Measurements from ENCODE around the gene ZP1. TPM values are rescaled to one million over a fixed set of nuclear protein-coding genes. Genes with fewer than 3 reads are reported as not detected.

Gene ZP1
- total and polyA plus RNA-seq, 2 experiments from 2014 or later, result not detected

DNA sequence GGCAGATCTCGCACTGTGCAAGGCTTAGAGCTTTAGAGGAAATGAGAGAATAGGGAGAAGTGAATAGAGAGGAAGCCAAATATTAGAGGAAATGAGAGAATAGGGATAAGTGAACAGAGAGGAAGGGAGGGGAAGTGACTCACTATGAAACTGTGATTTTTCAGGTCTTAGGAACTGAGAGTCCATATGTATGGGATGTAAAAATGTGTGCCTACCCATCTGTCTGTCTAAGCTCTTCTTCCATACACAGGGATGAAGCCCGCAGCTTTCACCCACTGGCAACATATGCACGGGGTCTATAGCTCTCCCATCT, 31.9 kb upstream of the ZP1 start:
- Histone ChIP-seq H3K4me2 (no peak overlapping the region), H2AFZ (no peak overlapping the region), H3K9me2 (ENCODE audit: insufficient read depth) (no peaks in the 10 kb centered on the region), H3K27ac (ENCODE audit: low read depth) (no peak overlapping the region), H3F3A (replicated peaks; ENCODE audit: low read depth) (no peaks in the 10 kb centered on the region), H3K4me1 (ENCODE audit: insufficient read depth) (no peaks in the 10 kb centered on the region; the same call in 1 of the 2 replicates), H3K27me3 (ENCODE audit: insufficient read depth) (no peaks in the 10 kb centered on the region), H3K79me2 (replicated peaks; ENCODE audit: insufficient read depth) (no peaks in the 10 kb centered on the region), H4K20me1 (replicated peaks; ENCODE audit: insufficient read depth) (no peaks in the 10 kb centered on the region; the same call in 1 of the 2 replicates), H3K36me3 (ENCODE audit: insufficient read depth) (no peaks in the 10 kb centered on the region), H3K4me3 (no peak overlapping the region)
- H3K27me3 Mint-ChIP-seq (ENCODE audit: insufficient read depth, low read depth, poor library complexity), result peaks cover 7% of the 10 kb centered on the region
- ATAC-seq, result no peak
- no peaks in the 10 kb centered on the region for H3K36me3 Mint-ChIP-seq (ENCODE audit: low read depth)
- no peak overlapping the region for H3K27ac Mint-ChIP-seq
- no peaks in the 10 kb centered on the region for H3K9me3 Mint-ChIP-seq
- peaks cover 2% of the 10 kb centered on the region; the same call in 1 of the 3 replicates for H3K4me1 Mint-ChIP-seq
- no peak for TF ChIP-seq JUNB (IDR thresholded peaks at IDR 0.05; ENCODE audit: unreplicated experiment)
- TF ChIP-seq ZNF114 (CRISPR knock-in tag; IDR thresholded peaks at IDR 0.05), result no peak
- TF ChIP-seq, protein P1, sequence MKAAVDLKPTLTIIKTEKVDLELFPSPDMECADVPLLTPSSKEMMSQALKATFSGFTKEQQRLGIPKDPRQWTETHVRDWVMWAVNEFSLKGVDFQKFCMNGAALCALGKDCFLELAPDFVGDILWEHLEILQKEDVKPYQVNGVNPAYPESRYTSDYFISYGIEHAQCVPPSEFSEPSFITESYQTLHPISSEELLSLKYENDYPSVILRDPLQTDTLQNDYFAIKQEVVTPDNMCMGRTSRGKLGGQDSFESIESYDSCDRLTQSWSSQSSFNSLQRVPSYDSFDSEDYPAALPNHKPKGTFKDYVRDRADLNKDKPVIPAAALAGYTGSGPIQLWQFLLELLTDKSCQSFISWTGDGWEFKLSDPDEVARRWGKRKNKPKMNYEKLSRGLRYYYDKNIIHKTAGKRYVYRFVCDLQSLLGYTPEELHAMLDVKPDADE (IDR thresholded peaks at IDR 0.05), result no peak
- no peak for TF ChIP-seq EZH2 (IDR thresholded peaks at IDR 0.05; ENCODE audit: low read depth, unreplicated experiment)
- TF ChIP-seq, protein P2, sequence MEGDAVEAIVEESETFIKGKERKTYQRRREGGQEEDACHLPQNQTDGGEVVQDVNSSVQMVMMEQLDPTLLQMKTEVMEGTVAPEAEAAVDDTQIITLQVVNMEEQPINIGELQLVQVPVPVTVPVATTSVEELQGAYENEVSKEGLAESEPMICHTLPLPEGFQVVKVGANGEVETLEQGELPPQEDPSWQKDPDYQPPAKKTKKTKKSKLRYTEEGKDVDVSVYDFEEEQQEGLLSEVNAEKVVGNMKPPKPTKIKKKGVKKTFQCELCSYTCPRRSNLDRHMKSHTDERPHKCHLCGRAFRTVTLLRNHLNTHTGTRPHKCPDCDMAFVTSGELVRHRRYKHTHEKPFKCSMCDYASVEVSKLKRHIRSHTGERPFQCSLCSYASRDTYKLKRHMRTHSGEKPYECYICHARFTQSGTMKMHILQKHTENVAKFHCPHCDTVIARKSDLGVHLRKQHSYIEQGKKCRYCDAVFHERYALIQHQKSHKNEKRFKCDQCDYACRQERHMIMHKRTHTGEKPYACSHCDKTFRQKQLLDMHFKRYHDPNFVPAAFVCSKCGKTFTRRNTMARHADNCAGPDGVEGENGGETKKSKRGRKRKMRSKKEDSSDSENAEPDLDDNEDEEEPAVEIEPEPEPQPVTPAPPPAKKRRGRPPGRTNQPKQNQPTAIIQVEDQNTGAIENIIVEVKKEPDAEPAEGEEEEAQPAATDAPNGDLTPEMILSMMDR (conservative IDR thresholded peaks at IDR 0.05; ENCODE audit: low read depth in 2 of 2), result no peak
- DNase-seq (ENCODE audit: low spot score), result no peak
- no peak overlapping the region for H3K4me3 Mint-ChIP-seq

DNA sequence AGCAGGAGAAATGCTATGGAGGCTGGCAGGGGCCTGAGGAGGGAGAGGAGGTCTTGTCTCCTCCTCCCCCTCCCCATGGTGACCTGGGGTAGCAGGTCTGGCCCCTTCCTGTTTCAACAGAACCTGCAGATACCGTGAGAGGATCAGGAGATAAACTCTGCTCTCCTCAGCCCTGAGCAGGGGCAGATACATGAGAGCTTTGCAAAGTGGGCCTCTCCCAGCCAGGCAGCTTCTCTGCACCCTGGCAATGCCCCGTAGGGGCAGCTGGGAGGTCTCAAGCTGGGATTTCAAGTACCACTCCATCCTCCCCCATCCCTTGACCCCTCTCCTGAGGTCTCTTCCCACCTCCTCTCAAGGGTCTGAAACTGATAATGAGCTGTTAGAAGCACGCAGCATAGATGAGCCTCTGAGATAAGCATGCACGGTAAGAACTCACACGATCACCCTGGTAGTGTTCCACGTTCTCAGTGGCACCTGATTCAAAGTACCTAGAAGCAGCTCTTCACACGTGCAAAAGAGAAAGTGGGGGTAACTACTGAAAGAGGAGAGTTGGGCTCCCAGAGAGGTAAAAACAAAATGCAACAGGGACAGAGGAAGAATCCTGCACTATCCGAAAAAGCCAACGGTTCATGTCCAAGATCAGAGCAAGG, 30.4 kb upstream of the ZP1 start:
- H3K9me3 Mint-ChIP-seq, result no peaks in the 10 kb centered on the region; the same call in 1 of the 3 replicates
- no peak overlapping the region for H3K4me3 ChIP-seq
- peaks cover 4% of the 10 kb centered on the region for H3K4me1 ChIP-seq (ENCODE audit: insufficient read depth)
- no peak overlapping the region for H3K27ac ChIP-seq (ENCODE audit: low read depth)
- no peaks in the 10 kb centered on the region for H3K36me3 Mint-ChIP-seq (ENCODE audit: low read depth)
- H3K27me3 ChIP-seq (ENCODE audit: insufficient read depth), result no peaks in the 10 kb centered on the region
- H2AFZ ChIP-seq, result no peak overlapping the region
- H3K4me2 ChIP-seq, result no peak overlapping the region
- no peaks in the 10 kb centered on the region for H3K79me2 ChIP-seq (replicated peaks; ENCODE audit: insufficient read depth)
- H3K9me2 ChIP-seq (ENCODE audit: insufficient read depth), result 0 out of 2 replicates have a peak, but pooled peaks cover 4% of the 10 kb centered on the region
- no peak overlapping the region for H3K4me3 Mint-ChIP-seq
- no peaks in the 10 kb centered on the region for H3K36me3 ChIP-seq (ENCODE audit: insufficient read depth)
- no peaks in the 10 kb centered on the region; the same call in 1 of the 2 replicates for H4K20me1 ChIP-seq (replicated peaks; ENCODE audit: insufficient read depth)
- H3K4me1 Mint-ChIP-seq, result peaks cover 13% of the 10 kb centered on the region
- peaks cover 16% of the 10 kb centered on the region for H3K27me3 Mint-ChIP-seq (ENCODE audit: insufficient read depth, low read depth, poor library complexity)
- DNase-seq (ENCODE audit: low spot score) (no peak), ATAC-seq (no peak)
- H3F3A ChIP-seq (replicated peaks; ENCODE audit: low read depth), result no peaks in the 10 kb centered on the region
- H3K27ac Mint-ChIP-seq, result no peak overlapping the region
- TF ChIP-seq, protein P3, sequence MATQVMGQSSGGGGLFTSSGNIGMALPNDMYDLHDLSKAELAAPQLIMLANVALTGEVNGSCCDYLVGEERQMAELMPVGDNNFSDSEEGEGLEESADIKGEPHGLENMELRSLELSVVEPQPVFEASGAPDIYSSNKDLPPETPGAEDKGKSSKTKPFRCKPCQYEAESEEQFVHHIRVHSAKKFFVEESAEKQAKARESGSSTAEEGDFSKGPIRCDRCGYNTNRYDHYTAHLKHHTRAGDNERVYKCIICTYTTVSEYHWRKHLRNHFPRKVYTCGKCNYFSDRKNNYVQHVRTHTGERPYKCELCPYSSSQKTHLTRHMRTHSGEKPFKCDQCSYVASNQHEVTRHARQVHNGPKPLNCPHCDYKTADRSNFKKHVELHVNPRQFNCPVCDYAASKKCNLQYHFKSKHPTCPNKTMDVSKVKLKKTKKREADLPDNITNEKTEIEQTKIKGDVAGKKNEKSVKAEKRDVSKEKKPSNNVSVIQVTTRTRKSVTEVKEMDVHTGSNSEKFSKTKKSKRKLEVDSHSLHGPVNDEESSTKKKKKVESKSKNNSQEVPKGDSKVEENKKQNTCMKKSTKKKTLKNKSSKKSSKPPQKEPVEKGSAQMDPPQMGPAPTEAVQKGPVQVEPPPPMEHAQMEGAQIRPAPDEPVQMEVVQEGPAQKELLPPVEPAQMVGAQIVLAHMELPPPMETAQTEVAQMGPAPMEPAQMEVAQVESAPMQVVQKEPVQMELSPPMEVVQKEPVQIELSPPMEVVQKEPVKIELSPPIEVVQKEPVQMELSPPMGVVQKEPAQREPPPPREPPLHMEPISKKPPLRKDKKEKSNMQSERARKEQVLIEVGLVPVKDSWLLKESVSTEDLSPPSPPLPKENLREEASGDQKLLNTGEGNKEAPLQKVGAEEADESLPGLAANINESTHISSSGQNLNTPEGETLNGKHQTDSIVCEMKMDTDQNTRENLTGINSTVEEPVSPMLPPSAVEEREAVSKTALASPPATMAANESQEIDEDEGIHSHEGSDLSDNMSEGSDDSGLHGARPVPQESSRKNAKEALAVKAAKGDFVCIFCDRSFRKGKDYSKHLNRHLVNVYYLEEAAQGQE (IDR thresholded peaks at IDR 0.05; ENCODE audit: unreplicated experiment), result no peak
- TF ChIP-seq STAT1 (IDR thresholded peaks at IDR 0.05; ENCODE audit: unreplicated experiment) (no peak), NANOG (IDR thresholded peaks at IDR 0.05; ENCODE audit: borderline replicate concordance) (no peak), CREB1 (CRISPR knock-in tag; IDR thresholded peaks at IDR 0.05; ENCODE audit: low read depth) (no peak), ZNF114 (CRISPR knock-in tag; IDR thresholded peaks at IDR 0.05) (no peak), EZH2 (IDR thresholded peaks at IDR 0.05; ENCODE audit: low read depth, unreplicated experiment) (no peak), POLR2AphosphoS5 (IDR thresholded peaks at IDR 0.05; ENCODE audit: low read depth) (no peak)

Data from GM23338 (cell line).